Measurements from ENCODE around the gene TRNAU1AP. TPM values are rescaled to one million over a fixed set of nuclear protein-coding genes. Genes with fewer than 3 reads are reported as not detected.
"Not testable (repeated sequence)": the region's sequence is repeated elsewhere in the genome, so short reads cannot be mapped to it uniquely, and the experiment has no call there.

The TRNAU1AP gene
- total RNA-seq, 1 donor, result 29.7 TPM

DNA sequence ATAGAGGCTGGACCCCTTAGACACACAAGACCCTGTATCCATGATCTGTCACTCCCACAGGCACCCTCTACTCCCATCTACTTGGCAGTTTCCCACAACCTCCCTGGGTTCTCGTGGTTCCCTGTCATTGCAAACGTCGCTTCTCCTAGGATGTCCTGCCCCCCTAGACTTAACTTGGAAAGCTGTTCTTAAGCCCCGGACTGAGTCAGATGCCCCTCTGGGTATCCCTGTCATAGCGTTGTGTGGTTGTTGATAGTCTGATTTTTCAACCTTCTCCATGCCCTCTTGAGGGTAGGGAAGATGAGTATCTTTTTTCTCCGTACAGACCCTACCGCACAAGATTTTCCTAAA lies 35.3 kb upstream of the TRNAU1AP start:
- DNase-seq (ENCODE audit: low read depth), result no peak
- TF ChIP-seq, protein P1, sequence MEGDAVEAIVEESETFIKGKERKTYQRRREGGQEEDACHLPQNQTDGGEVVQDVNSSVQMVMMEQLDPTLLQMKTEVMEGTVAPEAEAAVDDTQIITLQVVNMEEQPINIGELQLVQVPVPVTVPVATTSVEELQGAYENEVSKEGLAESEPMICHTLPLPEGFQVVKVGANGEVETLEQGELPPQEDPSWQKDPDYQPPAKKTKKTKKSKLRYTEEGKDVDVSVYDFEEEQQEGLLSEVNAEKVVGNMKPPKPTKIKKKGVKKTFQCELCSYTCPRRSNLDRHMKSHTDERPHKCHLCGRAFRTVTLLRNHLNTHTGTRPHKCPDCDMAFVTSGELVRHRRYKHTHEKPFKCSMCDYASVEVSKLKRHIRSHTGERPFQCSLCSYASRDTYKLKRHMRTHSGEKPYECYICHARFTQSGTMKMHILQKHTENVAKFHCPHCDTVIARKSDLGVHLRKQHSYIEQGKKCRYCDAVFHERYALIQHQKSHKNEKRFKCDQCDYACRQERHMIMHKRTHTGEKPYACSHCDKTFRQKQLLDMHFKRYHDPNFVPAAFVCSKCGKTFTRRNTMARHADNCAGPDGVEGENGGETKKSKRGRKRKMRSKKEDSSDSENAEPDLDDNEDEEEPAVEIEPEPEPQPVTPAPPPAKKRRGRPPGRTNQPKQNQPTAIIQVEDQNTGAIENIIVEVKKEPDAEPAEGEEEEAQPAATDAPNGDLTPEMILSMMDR (IDR thresholded peaks at IDR 0.05; ENCODE audit: insufficient read depth, low read length), result no peak
- H3K4me3 ChIP-seq (ENCODE audit: low read depth, low read length), result peak overlapping the region; percentile 37

DNA sequence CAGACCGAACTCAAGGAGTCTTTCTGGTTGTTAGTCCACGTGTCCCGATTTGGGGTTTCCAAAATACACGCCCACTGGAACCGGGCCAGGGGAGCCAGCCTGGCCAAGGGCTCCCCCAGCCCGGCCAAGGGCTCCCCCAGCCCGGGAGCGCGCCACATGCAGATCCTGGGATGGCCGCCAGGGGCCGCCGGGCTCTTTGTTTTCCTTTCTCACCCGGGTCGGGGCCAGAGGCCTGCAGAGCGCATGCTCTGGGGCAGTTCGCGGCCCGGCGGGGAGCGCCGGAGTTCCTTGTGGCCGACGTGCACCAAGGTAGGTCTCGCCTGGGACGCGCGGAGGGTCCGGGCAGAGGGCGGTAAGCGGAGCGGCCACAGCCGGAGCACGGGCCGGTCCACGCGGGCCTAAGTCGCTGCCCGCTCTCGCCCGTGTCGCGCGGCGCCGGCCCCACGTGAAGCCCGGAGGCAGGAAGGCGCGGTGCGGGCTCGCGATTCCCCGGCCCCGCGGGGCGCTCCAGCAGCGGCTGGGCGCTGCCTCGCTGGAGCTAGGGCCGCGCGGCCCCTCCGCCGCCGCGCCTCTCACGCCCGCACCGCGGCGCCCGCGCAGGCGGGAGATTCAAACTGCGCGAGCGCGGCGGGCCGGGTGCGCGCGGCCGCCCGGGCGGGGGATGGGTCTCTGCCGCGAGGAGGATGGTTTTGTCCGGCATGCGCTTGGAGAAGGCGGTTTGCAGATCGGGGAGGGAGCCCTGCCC lies 34.7 kb upstream of the TRNAU1AP start:
- peak; percentile 85 for DNase-seq (ENCODE audit: low read depth)
- peak overlapping the region; percentile 79 for H3K4me3 ChIP-seq (ENCODE audit: low read depth, low read length)
- TF ChIP-seq, protein P1 (IDR thresholded peaks at IDR 0.05; ENCODE audit: insufficient read depth, low read length), result peak; percentile 96

DNA sequence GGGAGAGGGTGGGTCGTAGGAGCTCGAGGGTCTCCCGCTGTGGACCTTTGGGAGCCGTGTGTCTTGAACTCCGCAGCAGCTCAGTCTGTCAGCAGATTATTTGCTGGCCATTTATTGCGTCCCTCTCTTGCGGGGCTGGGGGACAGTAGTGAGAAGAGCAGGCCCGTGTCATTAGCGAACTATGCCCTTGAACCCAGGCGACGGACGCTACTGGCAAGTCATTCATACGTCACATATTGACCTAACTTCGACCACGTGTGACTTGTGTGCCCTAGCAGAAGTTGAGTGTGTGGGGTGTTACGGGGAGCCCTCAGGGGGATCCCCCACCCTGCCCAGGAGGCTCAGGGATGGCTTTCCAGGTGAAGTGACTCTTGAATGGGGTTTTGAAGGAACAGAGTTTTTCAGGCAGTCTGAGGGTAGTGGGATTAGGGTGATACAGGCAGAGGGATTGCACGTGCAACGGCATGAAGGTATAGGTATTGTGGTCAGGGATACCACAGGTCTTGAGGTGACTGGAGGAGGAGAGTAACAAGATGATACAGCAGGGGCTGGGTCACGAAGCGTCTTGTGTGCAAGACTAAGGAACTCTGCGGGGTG lies 34.0 kb upstream of the TRNAU1AP start:
- peak; percentile 4 for DNase-seq (ENCODE audit: low read depth)
- peak overlapping the region; percentile 79 for H3K4me3 ChIP-seq (ENCODE audit: low read depth, low read length)
- TF ChIP-seq, protein P1 (IDR thresholded peaks at IDR 0.05; ENCODE audit: insufficient read depth, low read length), result no peak

DNA sequence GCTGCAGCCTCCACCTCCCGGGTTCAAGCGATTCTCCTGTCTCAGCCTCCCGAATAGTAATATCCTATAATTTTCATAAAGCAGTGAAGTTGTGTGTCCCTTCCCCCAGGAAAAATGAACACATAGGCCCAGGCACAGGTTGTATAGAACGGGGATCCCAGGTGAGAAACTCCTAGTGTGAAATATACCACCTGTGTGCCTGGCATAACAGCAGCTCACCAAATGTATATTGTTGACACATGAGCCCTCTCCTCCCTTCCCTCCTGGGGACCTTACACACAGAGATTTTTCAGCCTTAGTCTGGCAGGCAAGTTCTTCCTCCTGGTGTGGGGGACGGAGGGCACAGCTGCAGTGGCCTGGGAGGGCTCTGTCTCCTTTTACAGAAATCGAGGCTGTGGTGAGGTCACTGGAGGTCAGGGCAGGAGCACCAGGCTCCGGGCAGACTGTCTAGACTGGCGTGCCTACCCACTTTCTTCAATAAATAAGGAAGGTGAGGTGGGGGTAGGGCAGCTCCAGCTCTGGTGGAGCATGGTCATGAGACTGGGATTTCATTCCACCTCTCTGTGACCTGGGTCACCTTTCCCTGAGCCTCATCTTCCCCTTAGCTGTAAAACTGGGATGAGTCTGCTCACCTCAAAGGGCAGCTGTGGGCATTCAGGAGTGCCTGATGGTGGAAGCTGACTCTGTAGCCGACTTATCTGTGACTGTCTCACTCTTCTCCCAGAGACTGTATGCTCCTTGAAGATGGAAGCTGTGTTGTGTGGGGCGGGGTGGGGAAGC lies 32.7 kb upstream of the TRNAU1AP start:
- DNase-seq (ENCODE audit: low read depth), result no peak

DNA sequence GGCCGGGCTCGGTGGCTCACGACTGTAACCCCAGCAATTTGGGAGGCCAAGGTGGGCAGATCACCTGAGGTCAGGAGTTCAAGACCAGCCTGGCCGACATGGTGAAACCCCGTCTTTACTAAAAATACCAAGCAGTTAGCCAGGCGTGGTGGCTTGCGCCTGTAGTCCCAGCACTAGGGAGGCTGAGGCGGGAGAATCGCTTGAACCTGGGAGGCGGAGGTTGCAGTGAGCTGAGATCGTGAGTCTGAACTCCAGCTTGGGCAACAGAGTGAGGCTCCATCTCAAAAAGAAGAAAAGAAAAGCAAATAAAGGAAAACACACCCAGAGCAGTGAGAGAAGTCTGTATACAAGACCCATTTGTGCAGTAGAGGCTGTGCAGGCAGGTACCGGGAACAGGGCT lies 32.1 kb upstream of the TRNAU1AP start:
- not testable (repeated sequence) for DNase-seq (ENCODE audit: low read depth); H3K4me3 ChIP-seq (ENCODE audit: low read depth, low read length)

More for the DNA sequence above, 32.7 kb upstream of the TRNAU1AP start:
- TF ChIP-seq, protein P1 (IDR thresholded peaks at IDR 0.05; ENCODE audit: insufficient read depth, low read length), result no peak
- no peak overlapping the region for H3K4me3 ChIP-seq (ENCODE audit: low read depth, low read length)

DNA sequence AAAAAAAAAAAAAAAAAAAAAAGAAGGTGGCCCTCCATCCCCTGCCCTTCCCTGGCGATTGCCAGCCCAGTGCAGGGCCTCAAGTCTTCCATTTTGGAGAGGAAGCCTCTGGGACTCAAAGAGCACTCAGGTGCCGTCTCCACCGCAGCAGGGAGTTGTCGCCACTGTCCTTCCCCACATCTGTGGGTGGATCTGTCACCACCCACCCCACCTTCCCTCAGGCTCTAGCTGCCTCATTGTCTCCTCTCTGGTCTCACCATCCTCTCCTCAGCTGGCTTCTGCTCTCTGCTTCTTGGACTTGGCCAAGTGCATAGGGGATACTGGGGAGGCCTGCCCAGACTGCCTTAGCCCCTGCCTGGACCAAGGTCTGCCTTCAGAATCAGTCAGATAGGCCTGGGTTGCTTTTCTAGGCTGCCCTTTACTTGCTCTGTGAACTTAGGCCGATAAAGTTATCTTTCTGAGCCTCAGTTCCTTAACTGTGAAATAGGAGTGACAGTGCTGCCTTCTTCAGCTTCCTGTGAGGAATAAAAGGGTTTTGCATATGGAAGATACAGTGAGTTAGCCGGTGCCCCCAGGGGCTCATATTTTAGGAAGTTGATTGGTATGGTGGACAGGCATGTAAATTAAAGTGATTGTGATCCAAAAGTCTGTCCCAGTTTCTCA lies 31.3 kb upstream of the TRNAU1AP start:
- TF ChIP-seq, protein P1 (IDR thresholded peaks at IDR 0.05; ENCODE audit: insufficient read depth, low read length), result no peak
- no peak for DNase-seq (ENCODE audit: low read depth)
- H3K4me3 ChIP-seq (ENCODE audit: low read depth, low read length), result no peak overlapping the region

DNA sequence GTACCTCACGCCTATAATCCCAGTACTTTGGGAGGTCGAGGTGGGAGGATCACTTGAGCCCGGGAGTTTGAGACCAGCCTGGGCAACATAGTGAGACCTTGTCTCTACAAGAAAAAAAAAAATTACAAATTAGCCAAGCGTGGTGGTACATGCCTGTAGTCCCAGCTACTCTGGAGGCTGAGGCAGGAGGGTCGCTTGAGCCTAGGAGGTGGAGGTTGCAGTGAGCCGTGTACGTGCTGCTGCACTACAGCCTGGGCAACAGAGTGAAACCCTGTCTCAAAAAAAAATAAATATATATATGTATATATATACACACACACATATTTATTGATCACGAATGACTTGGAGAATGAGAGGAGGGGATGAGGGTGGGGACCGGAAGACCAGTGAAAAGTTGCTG lies 30.3 kb upstream of the TRNAU1AP start:
- DNase-seq (ENCODE audit: low read depth); H3K4me3 ChIP-seq (ENCODE audit: low read depth, low read length): not testable (repeated sequence)

DNA sequence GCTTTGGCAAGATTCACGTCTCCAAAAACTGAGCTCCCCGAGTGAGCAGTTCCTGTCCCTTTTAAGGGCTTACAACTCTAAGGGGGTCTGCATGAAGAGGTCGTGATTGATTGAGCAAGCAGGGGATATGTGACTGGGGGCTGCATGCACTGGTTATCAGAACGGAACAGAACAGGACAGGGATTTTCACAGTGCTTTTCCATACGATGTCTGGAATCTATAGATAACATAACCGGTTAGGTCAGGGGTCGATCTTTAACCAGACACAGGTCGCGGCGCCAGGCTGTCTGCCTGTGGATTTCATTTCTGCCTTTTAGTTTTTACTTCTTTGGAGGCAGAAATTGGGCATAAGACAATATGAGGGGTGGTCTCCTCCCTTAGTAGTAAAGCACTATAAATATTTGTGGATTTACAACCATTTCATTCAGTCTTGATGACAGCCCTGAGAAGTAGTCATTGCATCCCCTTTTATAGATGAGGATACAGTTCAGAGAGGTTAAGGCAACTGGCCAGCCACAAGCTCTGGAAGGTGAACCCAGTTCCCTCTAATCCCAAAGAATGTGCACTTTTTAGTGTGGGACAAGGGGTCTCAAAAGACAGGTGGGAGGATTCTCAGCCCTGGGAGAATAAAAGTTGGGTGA lies 27.8 kb upstream of the TRNAU1AP start:
- H3K4me3 ChIP-seq (ENCODE audit: low read depth, low read length); DNase-seq (ENCODE audit: low read depth): not testable (repeated sequence)
